Colon (tissue), 2 donors: Measurements from ENCODE around the gene TCF7L1.

Source experiments
- FAIRE-seq: peaks from 2 replicates; lab custom pipeline; 2012; peaks lifted over from hg19 to GRCh38; lab: Jason Lieb, UNC
- donor health status: control.
- donor health status: control.

TCF7L1 gene

DNA sequence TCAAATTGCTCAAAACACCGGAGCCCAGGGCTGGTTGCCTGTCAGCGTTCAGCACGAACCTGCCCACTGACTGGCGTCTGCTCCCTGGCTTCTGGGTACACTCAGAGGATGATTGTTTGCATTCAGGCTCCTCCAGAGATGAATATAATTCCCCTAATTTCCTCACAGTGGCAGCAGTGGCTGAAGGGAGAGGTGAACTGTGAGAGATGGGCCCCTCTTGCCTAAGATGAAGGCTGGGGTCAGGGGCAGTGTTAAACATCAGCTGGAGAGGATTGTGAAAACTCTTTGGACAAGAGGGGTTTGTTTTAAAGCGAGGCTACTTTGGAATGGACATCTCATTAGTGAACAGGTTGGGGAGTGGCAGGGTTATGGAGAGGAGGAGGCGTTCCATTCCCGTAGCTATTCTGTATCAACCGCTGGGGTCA, 31.0 kb downstream of the TCF7L1 start:
- no peak for FAIRE-seq

GRCh38 chr2:85165088-85165690, 32.0 kb downstream of the TCF7L1 start:
- FAIRE-seq: no peak

DNA sequence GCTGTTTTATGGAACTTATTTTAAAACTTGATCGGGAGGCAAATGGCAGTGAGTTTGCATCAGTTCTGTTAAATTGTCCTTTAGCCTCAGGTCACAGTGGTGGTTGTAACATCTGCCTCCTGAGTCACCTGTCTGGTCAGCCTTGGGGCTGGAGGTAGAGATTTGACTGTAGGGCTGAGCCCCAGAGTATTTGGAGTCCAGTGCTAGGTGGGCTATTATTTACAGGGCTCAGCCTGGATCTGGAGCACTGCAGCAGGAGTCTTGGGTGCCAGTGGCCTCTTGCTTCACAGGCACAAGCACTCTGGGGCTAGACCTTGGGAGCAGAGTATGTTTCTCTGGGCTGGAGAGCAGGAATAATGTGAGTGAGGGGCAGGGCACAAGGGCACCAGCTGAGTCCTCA, 32.8 kb downstream of the TCF7L1 start:
- FAIRE-seq: no peak

DNA sequence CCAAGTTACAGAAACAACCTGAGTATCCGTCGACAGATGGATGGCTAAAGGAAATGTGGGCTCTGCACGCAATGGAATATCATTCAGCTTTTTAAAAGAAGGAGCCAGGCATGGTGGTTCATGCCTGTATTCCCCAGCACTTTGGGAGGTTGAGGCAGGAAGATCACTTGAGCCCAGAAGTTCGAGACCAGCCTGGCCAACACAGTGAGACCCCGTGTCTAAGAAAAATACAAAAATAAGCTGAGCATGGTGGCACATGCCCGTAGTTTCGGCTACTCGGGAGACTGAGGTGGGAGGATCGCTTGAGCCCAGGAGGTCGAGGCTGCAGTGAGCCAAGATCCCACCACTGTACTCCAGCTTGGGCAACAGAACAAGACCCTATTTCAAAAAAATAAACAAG, 34.3 kb downstream of the TCF7L1 start:
- no peak for FAIRE-seq

- FAIRE-seq: no peak
Observed at GRCh38 chr2:85168942-85169341, 35.8 kb downstream of the TCF7L1 start.

DNA sequence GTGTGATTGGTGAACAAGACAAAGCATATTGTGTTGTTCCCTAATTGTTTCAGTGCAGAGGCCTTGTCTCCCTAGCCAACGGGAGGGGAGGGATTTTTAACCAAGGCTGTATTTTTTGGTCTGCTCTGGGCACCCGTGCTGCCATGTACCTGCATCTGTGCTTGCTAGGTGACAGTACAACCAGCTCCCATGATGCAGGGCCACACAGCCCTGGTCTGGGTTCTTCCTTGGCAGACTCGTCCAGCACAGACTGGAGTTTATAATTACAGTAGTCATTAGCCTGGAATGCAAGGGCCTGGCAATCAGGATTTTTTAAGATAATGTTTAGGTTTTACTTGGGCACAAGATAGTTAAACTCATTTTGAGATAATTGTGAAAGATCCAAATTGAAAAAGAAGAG, 36.4 kb downstream of the TCF7L1 start:
- no peak for FAIRE-seq

- no peak for FAIRE-seq
Observed at GRCh38 chr2:85170938-85171475, 37.8 kb downstream of the TCF7L1 start.

DNA sequence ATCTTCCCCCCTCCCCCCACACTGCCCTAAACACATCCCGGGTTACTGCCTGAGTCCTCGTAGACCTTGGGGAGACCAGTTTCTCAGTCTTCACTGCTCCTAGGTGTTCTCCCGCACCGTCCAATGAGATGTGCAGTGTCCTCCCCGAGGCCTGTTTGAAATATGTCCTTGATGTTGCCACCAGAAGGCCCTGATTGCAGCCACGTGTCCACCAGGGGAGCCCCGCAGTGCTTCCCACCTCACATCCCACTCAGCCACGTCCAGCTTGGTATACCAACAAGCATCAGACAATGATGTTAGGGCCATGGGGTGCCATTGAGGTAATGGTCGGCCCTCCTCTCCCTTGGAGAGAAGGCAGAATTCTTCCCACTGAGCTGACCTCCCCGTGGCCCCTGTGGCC, 38.7 kb downstream of the TCF7L1 start:
- no peak for FAIRE-seq

DNA sequence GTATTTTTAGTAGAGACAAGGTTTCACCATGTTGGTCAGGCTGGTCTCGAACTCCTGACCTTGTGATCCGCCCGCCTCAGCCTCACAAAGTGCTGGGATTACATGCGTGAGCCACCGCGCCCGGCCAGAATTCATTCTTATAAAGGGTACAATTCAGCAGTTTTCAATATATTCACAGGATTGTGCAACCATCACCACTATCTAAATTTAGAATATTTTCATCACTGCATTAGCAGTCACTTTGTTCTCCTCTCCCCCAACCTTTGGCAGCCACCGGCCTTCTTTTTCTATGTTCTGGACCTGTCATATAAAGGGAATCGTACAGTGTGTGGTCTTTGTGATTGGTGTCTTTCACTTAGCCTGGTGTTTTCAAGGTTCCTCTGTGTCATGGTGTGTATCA, 40.7 kb downstream of the TCF7L1 start:
- FAIRE-seq: no peak

- no peak for FAIRE-seq
Observed at GRCh38 chr2:85174943-85175342, 41.8 kb downstream of the TCF7L1 start.

DNA sequence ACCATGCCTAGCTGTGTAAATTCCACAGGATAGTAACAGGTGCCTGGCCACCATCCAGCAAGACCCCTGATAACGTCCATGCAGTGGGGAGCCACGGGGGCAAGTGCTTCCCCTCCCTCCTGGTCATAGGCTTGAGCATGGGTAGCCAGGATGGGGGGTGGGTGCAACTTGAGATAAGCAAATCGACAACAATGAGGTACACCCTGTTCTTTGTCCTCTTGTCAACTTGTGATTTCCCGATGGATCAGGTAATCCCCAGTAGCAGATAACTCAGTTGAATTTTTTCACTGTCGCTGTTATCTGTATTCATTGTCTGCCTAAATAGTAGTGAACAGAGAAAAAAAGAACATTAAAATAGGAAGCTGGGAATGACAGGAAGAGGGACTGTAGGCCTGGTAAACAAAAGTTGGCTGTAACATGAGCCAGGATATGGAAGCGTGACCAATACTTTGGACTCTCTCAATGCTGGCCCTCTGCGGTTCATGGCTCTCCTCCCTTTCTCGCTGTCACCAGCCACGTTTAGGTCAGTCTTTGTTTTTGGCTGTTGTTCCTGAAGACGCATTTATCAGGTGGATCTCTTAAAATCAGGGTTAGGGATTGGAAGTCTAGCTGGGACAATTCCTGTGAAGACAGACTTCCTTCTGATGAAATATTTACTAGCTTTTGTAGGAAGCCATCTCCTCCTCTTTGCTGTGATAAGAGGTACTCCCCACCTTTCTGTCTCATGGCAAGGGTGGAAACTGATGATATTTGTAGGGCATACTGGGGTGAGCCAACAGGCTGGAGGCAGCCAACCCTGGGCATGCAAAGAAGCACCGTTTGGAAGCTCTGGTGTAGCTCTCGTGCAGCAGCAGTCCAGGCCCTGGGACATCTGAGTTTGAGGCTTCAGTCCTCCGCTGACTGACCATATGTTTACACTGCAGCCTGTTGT, 42.4 kb downstream of the TCF7L1 start:
- FAIRE-seq: no peak

DNA sequence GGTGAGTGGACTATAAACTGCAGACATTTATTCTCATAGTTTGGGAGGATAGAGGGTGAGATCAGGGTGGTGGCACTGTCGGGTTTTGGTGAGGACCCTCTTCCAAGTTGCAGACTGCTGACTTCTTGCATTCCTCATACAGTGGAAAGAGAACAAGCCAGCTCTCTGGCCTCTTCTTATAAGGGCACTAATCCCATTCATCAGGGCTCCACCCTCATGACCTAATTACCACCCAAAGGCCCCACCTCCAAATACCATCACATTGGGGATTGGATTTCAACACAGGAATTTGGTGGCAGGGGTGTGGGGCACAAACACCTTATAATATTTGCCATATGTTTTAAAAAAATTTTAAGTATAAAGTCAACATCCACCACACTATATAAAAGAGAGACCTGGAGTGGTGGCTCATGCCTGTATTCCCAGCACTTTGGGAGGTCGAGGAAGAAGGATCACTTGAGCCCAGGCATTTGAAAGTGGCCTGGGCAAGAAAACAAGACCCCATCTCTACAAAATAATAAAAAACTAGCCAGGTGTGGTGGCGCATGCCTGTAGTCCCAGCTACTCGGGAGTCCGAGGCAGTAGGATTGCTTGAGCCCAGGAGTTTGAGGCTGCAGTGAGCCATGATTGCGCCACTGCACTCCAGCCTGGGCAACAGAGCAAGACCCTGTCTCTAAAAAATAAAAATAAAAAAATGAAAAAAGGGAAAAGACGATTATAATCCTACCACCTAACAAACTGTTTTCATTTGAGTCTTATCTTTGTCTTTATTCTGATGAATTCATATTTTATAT, 44.0 kb downstream of the TCF7L1 start:
- FAIRE-seq: no peak

DNA sequence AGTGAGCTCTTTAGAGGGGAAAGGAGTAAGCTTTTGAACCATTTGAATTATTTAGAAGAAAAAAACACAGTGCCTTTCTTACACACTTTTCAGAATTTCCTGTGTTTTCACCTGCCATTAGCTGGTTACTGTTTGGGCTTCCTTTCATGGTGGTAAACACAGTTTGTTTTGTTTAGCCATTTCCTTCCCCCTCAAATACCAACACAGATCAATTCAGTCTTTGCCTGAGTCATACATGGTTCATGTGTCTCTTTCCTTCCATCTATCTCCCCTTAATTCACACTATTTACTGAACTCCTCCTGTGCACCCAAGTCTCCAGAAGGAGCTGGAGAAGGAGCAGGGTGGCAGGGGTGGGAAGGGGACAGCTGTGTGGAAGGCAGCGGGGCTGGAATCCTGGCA, 45.0 kb downstream of the TCF7L1 start:
- no peak for FAIRE-seq

GRCh38 chr2:85178980-85179411, 45.8 kb downstream of the TCF7L1 start:
- FAIRE-seq: no peak

DNA sequence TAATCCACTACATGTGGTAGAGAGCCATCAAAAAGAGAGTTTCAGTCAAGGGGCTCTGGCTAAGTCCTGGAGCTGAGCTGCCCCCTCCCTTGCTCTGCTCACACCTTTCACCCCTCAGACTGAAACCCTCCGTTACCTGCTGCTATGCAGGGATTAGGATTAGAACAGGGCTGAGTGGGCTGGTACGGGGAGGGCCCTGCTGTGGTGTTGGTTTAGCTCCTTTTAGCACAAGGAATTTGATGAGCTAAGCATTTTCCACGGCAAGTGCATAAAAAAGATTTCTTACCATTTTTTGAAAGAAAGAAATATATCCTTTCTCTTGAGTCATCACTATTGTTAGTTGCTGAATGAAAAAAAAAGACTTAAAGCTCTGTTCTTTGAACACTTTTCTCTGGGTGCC, 46.3 kb downstream of the TCF7L1 start:
- FAIRE-seq: no peak

- FAIRE-seq: no peak
Observed at GRCh38 chr2:85180322-85181133, 47.3 kb downstream of the TCF7L1 start.

DNA sequence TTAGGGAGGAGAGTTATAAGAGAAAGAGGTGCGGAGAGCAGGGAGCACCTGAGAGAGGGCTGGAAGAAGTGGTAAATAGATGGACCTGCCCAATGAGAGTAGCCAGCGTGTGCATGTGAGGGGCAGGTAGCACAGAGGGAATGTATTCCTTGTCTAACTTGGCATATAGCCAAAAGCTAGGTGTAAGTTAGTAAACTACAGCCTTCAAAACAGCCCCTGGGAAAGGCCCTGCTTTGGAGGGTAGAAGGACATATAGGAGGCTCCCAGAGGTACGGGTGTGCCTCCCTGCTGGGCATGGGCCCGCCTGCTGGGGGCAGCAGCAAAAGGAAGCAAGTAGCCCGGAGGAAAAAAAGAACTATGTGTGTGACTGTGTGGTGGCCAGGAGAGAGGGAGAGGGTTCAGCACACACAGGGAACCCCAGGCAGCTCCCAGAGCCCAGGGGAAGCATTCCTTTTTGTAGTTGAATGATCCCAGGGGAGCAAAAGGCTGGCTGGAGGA, 48.0 kb downstream of the TCF7L1 start:
- FAIRE-seq: no peak

DNA sequence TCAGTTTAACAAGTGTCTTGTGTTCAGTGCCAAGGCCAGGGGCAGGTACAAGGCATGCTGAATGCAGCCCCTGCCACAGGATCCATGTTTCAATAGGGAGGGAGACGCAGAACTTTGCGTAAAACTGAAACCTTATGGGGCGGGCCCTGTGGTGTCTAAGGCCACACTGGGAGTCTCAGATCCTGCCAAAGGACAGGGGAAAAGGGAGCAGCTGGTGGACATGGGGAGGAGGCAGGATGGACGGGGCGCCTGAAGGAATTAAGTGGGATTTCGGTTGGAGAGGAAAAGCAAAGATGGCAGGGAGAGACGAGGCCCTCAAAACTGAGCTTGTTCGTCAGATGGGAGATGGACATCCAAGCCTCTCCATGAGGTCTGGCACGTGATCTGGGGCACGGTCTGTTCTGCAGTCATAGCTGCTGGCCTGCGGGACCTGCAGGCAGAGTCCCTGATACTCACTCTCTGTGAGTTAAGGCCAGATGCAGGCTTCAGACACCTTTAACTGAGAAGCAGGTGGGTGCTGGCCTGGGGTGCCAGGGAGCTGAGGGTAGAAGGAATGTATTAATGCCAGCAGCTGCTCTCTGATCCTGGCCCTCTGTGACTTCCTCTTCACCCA, 48.8 kb downstream of the TCF7L1 start:
- no peak for FAIRE-seq

- no peak for FAIRE-seq
Observed at GRCh38 chr2:85183076-85183475, 49.9 kb downstream of the TCF7L1 start.

DNA sequence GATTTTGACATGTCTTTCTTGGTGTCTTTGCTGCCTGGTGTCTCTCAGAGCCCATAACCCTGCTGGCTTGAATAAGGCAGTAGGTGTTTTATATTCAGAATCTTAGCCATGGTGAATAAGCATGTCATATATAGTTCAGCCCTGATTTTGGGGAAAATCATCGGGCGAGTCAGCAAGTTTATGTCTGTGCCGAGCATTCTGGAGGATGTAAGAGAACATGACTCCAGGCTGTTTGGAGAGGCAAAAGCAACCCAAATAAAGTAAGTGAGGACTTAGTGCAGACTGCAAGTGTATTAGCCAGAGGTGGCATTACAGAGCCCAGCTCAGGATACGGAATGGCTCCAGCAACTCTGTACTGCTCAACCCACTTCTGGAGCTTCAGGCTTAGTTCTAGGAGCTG, 50.3 kb downstream of the TCF7L1 start:
- no peak for FAIRE-seq

DNA sequence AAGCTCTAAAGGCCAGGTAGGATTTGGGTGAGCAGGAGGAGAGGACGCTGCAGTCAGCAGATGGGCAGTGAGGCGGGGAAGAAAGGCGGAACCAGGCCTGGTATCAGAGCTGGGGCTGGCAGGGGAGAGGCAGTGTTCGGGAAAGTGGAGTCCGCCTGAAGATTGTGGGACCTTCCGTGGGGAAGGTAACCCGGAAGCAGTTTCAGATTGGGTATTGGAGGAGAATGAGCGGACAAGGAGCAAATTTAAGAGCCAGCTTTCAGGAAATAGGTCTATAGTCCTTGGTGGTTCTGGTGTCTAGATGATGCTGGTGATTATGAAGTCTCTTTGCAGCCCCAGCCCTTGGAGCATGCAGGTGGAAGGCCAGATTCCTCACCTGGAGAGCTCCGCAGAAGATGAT, 51.0 kb downstream of the TCF7L1 start:
- no peak for FAIRE-seq
